Stimulated activated CD4-positive, alpha-beta T cell treated with anti-CD3 and anti-CD28 coated beads, Interleukin-12 subunit alpha, Interleukin-12 subunit beta, amount 100 ng/mL, for 24 hours (primary cell): ENCODE measurements around the gene ESR1.
"Not testable (repeated sequence)": the region's sequence is repeated elsewhere in the genome, so short reads cannot be mapped to it uniquely, and the experiment has no call there.

Source experiments
- DNase-seq, 2 experiments: peaks; one replicate each; pipeline ENCODE4 v3.0.0-alpha.2; 2020; ENCODE audit warnings: low read depth in 2 of 2

Gene ESR1

GRCh38 chr6:151975795-151976194, 168.3 kb downstream of the ESR1 start:
- DNase-seq, result no peak

GRCh38 chr6:151988199-151988598, 180.7 kb downstream of the ESR1 start:
- DNase-seq, result not testable (repeated sequence)

GRCh38 chr6:151992091-151992490, 184.6 kb downstream of the ESR1 start:
- DNase-seq, result no peak

- DNase-seq, result no peak
These were observed 185.9 kb downstream of the ESR1 start for GRCh38 chr6:151993364-151993763.

- no peak for DNase-seq
These were observed 191.3 kb downstream of the ESR1 start for GRCh38 chr6:151998784-151999183.

GRCh38 chr6:151999194-151999593, 191.7 kb downstream of the ESR1 start:
- no peak for DNase-seq

- no peak for DNase-seq
These were observed 193.9 kb downstream of the ESR1 start for GRCh38 chr6:152001408-152001807.

- no peak for DNase-seq
These were observed 194.8 kb downstream of the ESR1 start for GRCh38 chr6:152002306-152002705.

GRCh38 chr6:152004036-152004566, 196.6 kb downstream of the ESR1 start:
- DNase-seq, result no peak

GRCh38 chr6:152004896-152005295, 197.4 kb downstream of the ESR1 start:
- DNase-seq, result no peak

GRCh38 chr6:152008779-152009178, 201.3 kb downstream of the ESR1 start:
- DNase-seq, result no peak

- DNase-seq, result no peak
These were observed 204.7 kb downstream of the ESR1 start for GRCh38 chr6:152012227-152012626.

GRCh38 chr6:152018876-152019275, 211.4 kb downstream of the ESR1 start:
- no peak for DNase-seq

- no peak for DNase-seq
These were observed 214.8 kb downstream of the ESR1 start for GRCh38 chr6:152022303-152022702.

- no peak for DNase-seq
These were observed 216.1 kb downstream of the ESR1 start for GRCh38 chr6:152023613-152024012.

GRCh38 chr6:152026291-152026690, 218.8 kb downstream of the ESR1 start:
- no peak for DNase-seq

- not testable (repeated sequence) for DNase-seq
These were observed 219.3 kb downstream of the ESR1 start for GRCh38 chr6:152026744-152027143.

- DNase-seq, result not testable (repeated sequence)
These were observed 226.3 kb downstream of the ESR1 start for GRCh38 chr6:152033765-152034164.

GRCh38 chr6:152034631-152035030, 227.1 kb downstream of the ESR1 start:
- DNase-seq, result no peak

GRCh38 chr6:152046118-152046517, 238.6 kb downstream of the ESR1 start:
- no peak for DNase-seq

- no peak for DNase-seq
These were observed 241.4 kb downstream of the ESR1 start for GRCh38 chr6:152048921-152049320.

- DNase-seq, result no peak
These were observed 242.0 kb downstream of the ESR1 start for GRCh38 chr6:152049502-152049901.

- no peak for DNase-seq
These were observed 243.1 kb downstream of the ESR1 start for GRCh38 chr6:152050451-152051195.

GRCh38 chr6:152052061-152052460, 244.6 kb downstream of the ESR1 start:
- no peak for DNase-seq
